Activated T-cell treated with anti-CD3 and anti-CD28 coated beads, Interleukin-2, amount 50 U/mL, for 24 hours (primary cell): ENCODE data around the gene RPS28.
"Not testable (repeated sequence)": the region's sequence is repeated elsewhere in the genome, so short reads cannot be mapped to it uniquely, and the experiment has no call there.

Experiments used
- DNase-seq: peaks from one replicate; pipeline ENCODE4 v3.0.0-alpha.2; 2020
- H3K27ac Mint-ChIP-seq: 2 replicates; pipeline ENCODE4 v1.8.0; 2020; ENCODE audit warnings: mild to moderate bottlenecking, mixed read lengths
- H3K27me3 Mint-ChIP-seq: 2 replicates; pipeline ENCODE4 v1.8.0; 2020; ENCODE audit warnings: mixed read lengths
- H3K36me3 Mint-ChIP-seq: 2 replicates; pipeline ENCODE4 v1.8.0; 2020; ENCODE audit warnings: low read depth, mixed read lengths
- H3K4me1 Mint-ChIP-seq: 2 replicates; pipeline ENCODE4 v1.8.0; 2020; ENCODE audit warnings: low read depth, mixed read lengths
- H3K4me3 Mint-ChIP-seq: 2 replicates; pipeline ENCODE4 v1.8.0; 2020; ENCODE audit warnings: mild to moderate bottlenecking, moderate library complexity, mixed read lengths
- H3K9me3 Mint-ChIP-seq: 2 replicates; pipeline ENCODE4 v1.8.0; 2020; ENCODE audit warnings: mixed read lengths

The RPS28 gene

GRCh38 chr19:8349629-8350372 lies 28.5 kb downstream of the RPS28 start:
- not testable (repeated sequence) for H3K4me1 Mint-ChIP-seq, H3K4me3 Mint-ChIP-seq, H3K27ac Mint-ChIP-seq, H3K36me3 Mint-ChIP-seq, DNase-seq, H3K9me3 Mint-ChIP-seq
- H3K27me3 Mint-ChIP-seq = peaks cover 25% of the 10 kb centered on the region

GRCh38 chr19:8352134-8352827 lies 31.0 kb downstream of the RPS28 start:
- no peaks in the 10 kb centered on the region for H3K36me3 Mint-ChIP-seq
- peaks cover 25% of the 10 kb centered on the region for H3K27me3 Mint-ChIP-seq
- no peak overlapping the region for H3K4me3 Mint-ChIP-seq
- no peaks in the 10 kb centered on the region for H3K9me3 Mint-ChIP-seq
- peaks cover 8% of the 10 kb centered on the region for H3K4me1 Mint-ChIP-seq
- no peak overlapping the region for H3K27ac Mint-ChIP-seq
- DNase-seq = no peak

GRCh38 chr19:8352845-8353244 lies 31.5 kb downstream of the RPS28 start:
- H3K27me3 Mint-ChIP-seq = peaks cover 25% of the 10 kb centered on the region
- not testable (repeated sequence) for H3K36me3 Mint-ChIP-seq, H3K9me3 Mint-ChIP-seq, H3K4me3 Mint-ChIP-seq, H3K27ac Mint-ChIP-seq, DNase-seq, H3K4me1 Mint-ChIP-seq

- DNase-seq = no peak
- no peaks in the 10 kb centered on the region for H3K9me3 Mint-ChIP-seq
- H3K4me3 Mint-ChIP-seq = no peak overlapping the region
- H3K27ac Mint-ChIP-seq = no peak overlapping the region
- no peaks in the 10 kb centered on the region for H3K36me3 Mint-ChIP-seq
- peaks cover 18% of the 10 kb centered on the region for H3K27me3 Mint-ChIP-seq
- peaks cover 8% of the 10 kb centered on the region for H3K4me1 Mint-ChIP-seq
Observed at GRCh38 chr19:8355631-8356402, 34.5 kb downstream of the RPS28 start.

GRCh38 chr19:8357007-8357521 lies 35.8 kb downstream of the RPS28 start:
- Mint-ChIP-seq H3K4me1 (peaks cover 10% of the 10 kb centered on the region), H3K27me3 (peaks cover 15% of the 10 kb centered on the region), H3K9me3 (no peaks in the 10 kb centered on the region), H3K4me3 (no peak overlapping the region), H3K27ac (no peak overlapping the region), H3K36me3 (no peaks in the 10 kb centered on the region)
- no peak for DNase-seq

GRCh38 chr19:8358948-8359347 lies 37.7 kb downstream of the RPS28 start:
- H3K4me3 Mint-ChIP-seq = no peak overlapping the region
- peaks cover 22% of the 10 kb centered on the region for H3K27me3 Mint-ChIP-seq
- DNase-seq = no peak
- no peaks in the 10 kb centered on the region for H3K9me3 Mint-ChIP-seq
- no peaks in the 10 kb centered on the region for H3K36me3 Mint-ChIP-seq
- H3K27ac Mint-ChIP-seq = no peak overlapping the region
- peaks cover 18% of the 10 kb centered on the region for H3K4me1 Mint-ChIP-seq

GRCh38 chr19:8360196-8360595 lies 38.9 kb downstream of the RPS28 start:
- peaks cover 31% of the 10 kb centered on the region for H3K27me3 Mint-ChIP-seq
- DNase-seq = no peak
- H3K4me1 Mint-ChIP-seq = peaks cover 20% of the 10 kb centered on the region
- H3K9me3 Mint-ChIP-seq = no peaks in the 10 kb centered on the region
- H3K4me3 Mint-ChIP-seq = no peak overlapping the region
- H3K36me3 Mint-ChIP-seq = no peaks in the 10 kb centered on the region
- H3K27ac Mint-ChIP-seq = no peak overlapping the region

- peaks cover 50% of the 10 kb centered on the region for H3K27me3 Mint-ChIP-seq
- H3K4me3 Mint-ChIP-seq = no peak overlapping the region
- H3K36me3 Mint-ChIP-seq = no peaks in the 10 kb centered on the region
- DNase-seq = no peak
- no peak overlapping the region for H3K27ac Mint-ChIP-seq
- H3K9me3 Mint-ChIP-seq = no peaks in the 10 kb centered on the region
- peaks cover 15% of the 10 kb centered on the region for H3K4me1 Mint-ChIP-seq
Observed at GRCh38 chr19:8361921-8362793, 40.9 kb downstream of the RPS28 start.

GRCh38 chr19:8363803-8364771 lies 42.8 kb downstream of the RPS28 start, which contains the start of gene ANGPTL4:
ANGPTL4 (plus strand) TSS chr19:8364155; CDS start chr19:8364322, 167 bp downstream.
- Mint-ChIP-seq H3K4me1 (peaks cover 18% of the 10 kb centered on the region), H3K4me3 (peak within 1 kb of the TSS; percentile 72), H3K36me3 (no peaks in the 10 kb centered on the region), H3K9me3 (no peaks in the 10 kb centered on the region), H3K27ac (no peak within 1 kb of the TSS), H3K27me3 (peaks cover 67% of the 10 kb centered on the region)
- peak; percentile 68 for DNase-seq

- no peak overlapping the region for H3K4me3 Mint-ChIP-seq
Observed at GRCh38 chr19:8366121-8366581, 44.9 kb downstream of the RPS28 start.

GRCh38 chr19:8366961-8367326 lies 45.6 kb downstream of the RPS28 start:
- no peak overlapping the region for H3K27ac Mint-ChIP-seq
- no peak overlapping the region for H3K4me3 Mint-ChIP-seq
- no peaks in the 10 kb centered on the region for H3K9me3 Mint-ChIP-seq
- H3K36me3 Mint-ChIP-seq = no peaks in the 10 kb centered on the region
- H3K4me1 Mint-ChIP-seq = peaks cover 19% of the 10 kb centered on the region
- no peak for DNase-seq
- peaks cover 63% of the 10 kb centered on the region for H3K27me3 Mint-ChIP-seq

More at GRCh38 chr19:8366121-8366581, 44.9 kb downstream of the RPS28 start:
- peaks cover 20% of the 10 kb centered on the region for H3K4me1 Mint-ChIP-seq
- no peak for DNase-seq
- no peaks in the 10 kb centered on the region for H3K9me3 Mint-ChIP-seq
- H3K27ac Mint-ChIP-seq = no peak overlapping the region
- H3K36me3 Mint-ChIP-seq = no peaks in the 10 kb centered on the region
- H3K27me3 Mint-ChIP-seq = peaks cover 67% of the 10 kb centered on the region

- H3K27ac Mint-ChIP-seq = no peak overlapping the region
- H3K27me3 Mint-ChIP-seq = peaks cover 58% of the 10 kb centered on the region
- no peak overlapping the region for H3K4me3 Mint-ChIP-seq
- H3K9me3 Mint-ChIP-seq = no peaks in the 10 kb centered on the region
- DNase-seq = no peak
- H3K36me3 Mint-ChIP-seq = no peaks in the 10 kb centered on the region
- peaks cover 17% of the 10 kb centered on the region for H3K4me1 Mint-ChIP-seq
Observed at GRCh38 chr19:8367327-8368001, 46.2 kb downstream of the RPS28 start.
